Measurements from ENCODE around the gene TRIM39. TPM values are rescaled to one million over a fixed set of nuclear protein-coding genes. Genes with fewer than 3 reads are reported as not detected.

The TRIM39 gene
- total and polyA plus RNA-seq, 2 of the 4 experiments (the other 2 are of a cell fraction), result 7.5 to 10.0 TPM

DNA sequence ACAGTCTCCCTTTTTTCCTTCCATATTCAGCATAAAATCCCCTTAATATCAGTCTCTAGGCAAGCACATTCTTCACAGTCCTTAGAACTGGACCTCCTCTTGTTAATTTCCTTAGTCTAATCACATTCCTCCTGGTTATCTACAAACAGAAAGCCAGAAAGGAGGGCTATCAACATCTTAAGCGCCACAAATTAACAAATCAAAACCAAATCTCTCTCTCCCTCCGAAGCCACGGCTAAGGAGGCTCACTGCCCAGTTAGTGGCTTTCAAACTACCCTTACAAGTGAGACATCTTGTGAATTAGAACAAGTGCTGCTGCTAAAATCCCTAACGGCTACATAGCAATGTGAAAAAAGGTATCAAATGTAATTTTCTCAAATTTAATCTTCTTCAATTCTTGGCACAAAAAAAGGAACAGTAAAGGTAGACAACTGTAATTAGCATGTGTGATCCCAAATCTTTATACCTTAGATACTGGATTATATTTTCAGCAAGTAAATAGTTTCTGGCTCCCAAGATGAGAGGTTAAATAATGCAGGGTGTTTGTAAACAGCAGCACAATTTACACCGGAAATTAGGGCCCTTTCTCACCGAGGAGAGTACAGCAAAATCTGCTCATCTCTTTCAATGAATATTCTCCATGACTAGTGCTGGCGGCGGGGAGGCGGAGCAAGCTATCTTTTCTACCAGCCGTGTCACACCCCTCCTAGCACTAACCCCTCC is 1.4 kb upstream of the TRIM39 start:
- BruUV-seq (replicated peaks), result TSS peak; percentile 10
- Histone ChIP-seq H3K79me1 (ENCODE audit: low read depth in 1 of 2, low read length in 2 of 2) (peaks cover 19 to 41% of the 10 kb centered on the region in 2 experiments), H3K4me1 (ENCODE audit: control insufficient read depth, insufficient read depth, low read length) (peaks cover 5% of the 10 kb centered on the region; the same call in 1 of the 2 replicates), H3K27ac (ENCODE audit: insufficient read depth, low read length) (peak overlapping the region; percentile 96; the same call in 1 of the 2 replicates), H3K9ac (ENCODE audit: low read depth, low read length) (peak overlapping the region; percentile 90), H2BK20ac (ENCODE audit: low read depth, low read length) (no peak overlapping the region), H2AK9ac (replicated peaks; ENCODE audit: low read depth, low read length, poor library complexity) (peak overlapping the region; percentile 86), H3K14ac (replicated peaks; ENCODE audit: low read depth, low read length) (peak overlapping the region; percentile 15; the same call in 1 of the 2 replicates), H3K27me3 (ENCODE audit: control insufficient read depth, insufficient read depth, low read length) (no peaks in the 10 kb centered on the region), H3K18ac (ENCODE audit: low read depth, low read length) (no peak overlapping the region), H3K4me2 (ENCODE audit: low read depth, low read length) (peak overlapping the region; percentile 84), H4K5ac (ENCODE audit: low read depth, low read length) (no peak overlapping the region), H2BK120ac (ENCODE audit: low read depth, low read length) (no peak overlapping the region), H3K56ac (ENCODE audit: extremely low read depth, insufficient read depth, low read length) (0 out of 2 replicates have a peak overlapping the region, but pooled peaks have one; percentile 24), H4K8ac (ENCODE audit: low read depth in 2 of 2, low read length in 2 of 2) (peak overlapping the region; percentile 97 to 98; a peak in 2 of 4 replicates), H3K9me1 (ENCODE audit: insufficient read depth, low read length) (peaks cover 7% of the 10 kb centered on the region), H3K23ac (ENCODE audit: low read depth, low read length) (peak overlapping the region; percentile 66), H2AFZ (replicated peaks; ENCODE audit: low read length, poor library complexity) (peak overlapping the region; percentile 96), H3K9me3 (ENCODE audit: control insufficient read depth, insufficient read depth, low read length) (no peaks in the 10 kb centered on the region), H2BK15ac (ENCODE audit: low read depth, low read length) (no peak overlapping the region), H4K91ac (ENCODE audit: insufficient read depth, low read depth, low read length) (no peak overlapping the region; the same call in 1 of the 2 replicates), H2AK5ac (ENCODE audit: low read depth, low read length) (peak overlapping the region; percentile 42; the same call in 1 of the 2 replicates), H3K4ac (ENCODE audit: low read depth, low read length) (no peak overlapping the region; the same call in 1 of the 2 replicates), H3K4me3 (ENCODE audit: insufficient read depth, low read depth, low read length) (peak overlapping the region; percentile 96), H3K36me3 (ENCODE audit: control insufficient read depth, insufficient read depth, low read length) (peaks cover 7% of the 10 kb centered on the region; the same call in 1 of the 2 replicates), H4K20me1 (ENCODE audit: insufficient read depth, low read length) (peaks cover 21% of the 10 kb centered on the region), H2BK5ac (ENCODE audit: low read depth, low read length, poor library complexity, severe bottlenecking) (no peak overlapping the region)
- DNase-seq (peak; percentile 49), ATAC-seq (ENCODE audit: low read depth) (peak; percentile 48)
- TF ChIP-seq FOS (IDR thresholded peaks at IDR 0.05; ENCODE audit: low read depth, low read length) (no peak), MAFK (IDR thresholded peaks at IDR 0.05; ENCODE audit: low read depth, low read length) (no peak), RAD21 (IDR thresholded peaks at IDR 0.05; ENCODE audit: low read length) (no peak), RCOR1 (IDR thresholded peaks at IDR 0.05; ENCODE audit: insufficient replicate concordance, low read length) (no peak), ELK1 (IDR thresholded peaks at IDR 0.05; ENCODE audit: borderline replicate concordance, low read depth, low read length) (no peak), MAZ (IDR thresholded peaks at IDR 0.05; ENCODE audit: borderline replicate concordance, low read depth, low read length) (no peak), CHD1 (IDR thresholded peaks at IDR 0.05; ENCODE audit: low read depth, low read length) (no peak; the same call in 1 of the 2 replicates), CEBPB (IDR thresholded peaks at IDR 0.05; ENCODE audit: low read depth, low read length) (no peak)
- WGBS, 2 experiments (ENCODE audit: extremely low coverage in 2 of 2, insufficient read length in 1 of 2), result 10% methylated on average over 5 of the region's 10 CpGs; no CpG with 5 or more reads in 1 of the 2 experiments
- dilution Hi-C loops (cut with HindIII; ENCODE audit: low sequenced_read_pairs, unreplicated experiment) (no loop called here), intact Hi-C loops (cut with micrococcal nuclease) (loop anchor here (1.0 to 5.0 kb wide), 2 partner anchors 68 to 106 kb away; no protein-coding TSS in a partner anchor), in situ Hi-C loops (cut with MboI; ENCODE audit: low sequenced_read_pairs) (no loop called here)
- ChIA-PET CTCF (interaction anchor here (2.5 kb wide), 1 partner anchor 106 kb away, joined by 9 read pairs; no protein-coding TSS in a partner anchor), POLR2A (ENCODE audit: unreplicated experiment) (no interaction called here)

All from IMR-90 (cell line).